Endodermal cell (in vitro differentiated cells): ENCODE data around the gene ZMYND8. TPM values are rescaled to one million over a fixed set of nuclear protein-coding genes. Genes with fewer than 3 reads are reported as not detected.

Source experiments
- DNase-seq: peaks from one replicate; pipeline ENCODE4 v3.0.0-alpha.2; 2017
- H3K27ac ChIP-seq: 2 replicates; pipeline ENCODE4 v1.5.1; 2013; ENCODE audit warnings: mild to moderate bottlenecking, low read depth, low read length, moderate library complexity
- H3K27me3 ChIP-seq: 2 replicates; pipeline ENCODE4 v1.6.1; 2013; ENCODE audit warnings: mild to moderate bottlenecking, low read length, moderate library complexity; ENCODE audit not compliant: insufficient read depth, control insufficient read depth, poor library complexity, severe bottlenecking
- H3K36me3 ChIP-seq: 2 replicates; pipeline ENCODE4 v1.7.0; 2013; ENCODE audit warnings: mild to moderate bottlenecking, low read length, moderate library complexity; ENCODE audit not compliant: control insufficient read depth, insufficient read depth
- H3K4me1 ChIP-seq: one replicate; pipeline ENCODE4 v1.7.0; 2013; ENCODE audit warnings: low read length; ENCODE audit not compliant: control insufficient read depth, insufficient read depth
- H3K4me3 ChIP-seq: 2 replicates; pipeline ENCODE4 v1.5.1; 2013; ENCODE audit warnings: mild to moderate bottlenecking, low read length, moderate library complexity
- H3K9ac ChIP-seq: 2 replicates; pipeline ENCODE4 v1.6.1; 2013; ENCODE audit warnings: mild to moderate bottlenecking, low read length, moderate library complexity; ENCODE audit not compliant: poor library complexity, severe bottlenecking; ENCODE audit errors: extremely low read depth
- H3K9me3 ChIP-seq: 2 replicates; pipeline ENCODE4 v1.6.1; 2013; ENCODE audit warnings: mild to moderate bottlenecking, low read length, moderate library complexity; ENCODE audit not compliant: control insufficient read depth
- H3K27ac Mint-ChIP-seq: 2 replicates; pipeline ENCODE4 v1.8.0; 2020; ENCODE audit warnings: mixed read lengths
- H3K27me3 Mint-ChIP-seq: 2 replicates; pipeline ENCODE4 v1.8.0; 2021; ENCODE audit warnings: mild to moderate bottlenecking, mixed read lengths; ENCODE audit not compliant: insufficient read depth
- H3K36me3 Mint-ChIP-seq: 2 replicates; pipeline ENCODE4 v1.8.0; 2020; ENCODE audit warnings: low read depth, mixed read lengths
- H3K4me1 Mint-ChIP-seq: 2 replicates; pipeline ENCODE4 v1.8.0; 2020; ENCODE audit warnings: mixed read lengths
- H3K4me3 Mint-ChIP-seq: 2 replicates; pipeline ENCODE4 v1.8.0; 2020; ENCODE audit warnings: mild to moderate bottlenecking, moderate library complexity, mixed read lengths
- H3K9me3 Mint-ChIP-seq: 2 replicates; pipeline ENCODE4 v1.8.0; 2020; ENCODE audit warnings: mild to moderate bottlenecking, mixed read lengths
- CTCF ChIP-seq: fragments of 200-600 bp; sonication (generic); conservative IDR thresholded peaks from 2 replicates; pipeline ENCODE4 v1.5.0; 2021; ENCODE audit warnings: antibody characterized with exemption, mild to moderate bottlenecking
- WGBS, 2 experiments: methylation state at CpG; one replicate each; pipeline versions ENCODE4 v1.1.5 to v1.1.7; 2013; ENCODE audit warnings: missing lambda C conversion rate in 2 of 2, mixed read lengths in 1 of 2; ENCODE audit not compliant: insufficient coverage in 1 of 2, insufficient read length in 1 of 2; 5-methylcytosine and 5-hydroxymethylcytosine counted together
- total RNA-seq, 2 donors: library from RNA; stranded (reverse); fragmentation: NEBNext Ultra II Directional in 1 of 2; extraction: Animal tissue kit (Norgen Biotek cat#: 25700) in 1 of 2; gene quantifications; 2 replicates in 1 of 2; 3 replicates in 1 of 2; pipeline ENCODE4 v1.2.1, GENCODE V29; 2021

The ZMYND8 gene
- total RNA-seq, 2 donors from 2014 or later = 85.0 to 99.9 TPM

- H3K4me1 Mint-ChIP-seq = peaks cover 14% of the 10 kb centered on the region
- WGBS, 2 experiments = 82 to 97% methylated on average over 3 to 5 of the region's 5 CpGs
- no peak overlapping the region for H3K27ac ChIP-seq
These were observed 168.0 kb downstream of the ZMYND8 start for GRCh38 chr20:47188540-47188939.

GRCh38 chr20:47187450-47188195 lies 168.9 kb downstream of the ZMYND8 start:
- no peak for TF ChIP-seq CTCF
- H3K27ac Mint-ChIP-seq = no peak overlapping the region
- 80 to 81% methylated on average over 13 to 19 of the region's 19 CpGs for WGBS, 2 experiments

More at GRCh38 chr20:47188540-47188939, 168.0 kb downstream of the ZMYND8 start:
- Mint-ChIP-seq H3K4me3 (no peak overlapping the region), H3K27me3 (peaks cover 2% of the 10 kb centered on the region), H3K9me3 (no peaks in the 10 kb centered on the region), H3K36me3 (peaks cover 30% of the 10 kb centered on the region), H3K27ac (no peak overlapping the region)
- H3K9ac ChIP-seq = no peak overlapping the region
- H3K4me1 ChIP-seq = peaks cover 5% of the 10 kb centered on the region
- H3K9me3 ChIP-seq = no peaks in the 10 kb centered on the region
- no peak for TF ChIP-seq CTCF
- no peak overlapping the region for H3K4me3 ChIP-seq
- DNase-seq = no peak
- peaks cover 45% of the 10 kb centered on the region for H3K36me3 ChIP-seq
- no peaks in the 10 kb centered on the region for H3K27me3 ChIP-seq

GRCh38 chr20:47183367-47183766 lies 173.1 kb downstream of the ZMYND8 start:
- DNase-seq = no peak
- H3K27me3 Mint-ChIP-seq = peaks cover 2% of the 10 kb centered on the region
- 76 to 95% methylated on average over 5 to 9 of the region's 9 CpGs for WGBS, 2 experiments
- Histone ChIP-seq H3K4me1 (peaks cover 5% of the 10 kb centered on the region), H3K27ac (no peak overlapping the region), H3K36me3 (peaks cover 46% of the 10 kb centered on the region), H3K9me3 (no peaks in the 10 kb centered on the region), H3K27me3 (no peaks in the 10 kb centered on the region), H3K9ac (no peak overlapping the region), H3K4me3 (no peak overlapping the region)
- H3K9me3 Mint-ChIP-seq = no peaks in the 10 kb centered on the region
- H3K4me1 Mint-ChIP-seq = peaks cover 2% of the 10 kb centered on the region
- no peak overlapping the region for H3K27ac Mint-ChIP-seq
- H3K4me3 Mint-ChIP-seq = no peak overlapping the region
- TF ChIP-seq CTCF = no peak
- H3K36me3 Mint-ChIP-seq = peaks cover 45% of the 10 kb centered on the region

More at GRCh38 chr20:47187450-47188195, 168.9 kb downstream of the ZMYND8 start:
- no peak for DNase-seq
- Histone ChIP-seq H3K27ac (no peak overlapping the region), H3K4me3 (no peak overlapping the region), H3K9ac (no peak overlapping the region), H3K27me3 (no peaks in the 10 kb centered on the region), H3K4me1 (peaks cover 5% of the 10 kb centered on the region), H3K9me3 (no peaks in the 10 kb centered on the region), H3K36me3 (peaks cover 54% of the 10 kb centered on the region)
- Mint-ChIP-seq H3K9me3 (no peaks in the 10 kb centered on the region), H3K36me3 (peaks cover 35% of the 10 kb centered on the region), H3K27me3 (peaks cover 2% of the 10 kb centered on the region), H3K4me1 (peaks cover 14% of the 10 kb centered on the region), H3K4me3 (no peak overlapping the region)
